ENCODE data around the gene NUP98.

- TF ChIP-seq CTCF (IDR thresholded peaks at IDR 0.05; ENCODE audit: extremely low read depth in 1 of 2, insufficient read depth in 1 of 2, low read depth in 1 of 2, low read length in 2 of 2) (no peak), MYC (IDR thresholded peaks at IDR 0.05; ENCODE audit: low read depth, low read length) (no peak), POLR2AphosphoS5 (IDR thresholded peaks at IDR 0.05; ENCODE audit: insufficient read depth, low read depth, low read length) (no peak), JUN (IDR thresholded peaks at IDR 0.05; ENCODE audit: borderline replicate concordance, insufficient read depth, insufficient read length, low read depth) (no peak), EZH2 (IDR thresholded peaks at IDR 0.05; ENCODE audit: borderline replicate concordance, low read depth, low read length, severe bottlenecking) (no peak), GATA2 (IDR thresholded peaks at IDR 0.05; ENCODE audit: insufficient read depth, insufficient read length, low read depth, low read length) (no peak), FOS (IDR thresholded peaks at IDR 0.05; ENCODE audit: borderline replicate concordance, insufficient read depth, low read length) (no peak), MAX (IDR thresholded peaks at IDR 0.05; ENCODE audit: insufficient read depth, insufficient read length) (no peak)
Observed at GRCh38 chr11:3823303-3823702, 25.9 kb upstream of the NUP98 start.

Measured in endothelial cell of umbilical vein (primary cell).